Neural crest cell (in vitro differentiated cells): Measurements from ENCODE around the gene HOGA1. TPM values are rescaled to one million over a fixed set of nuclear protein-coding genes. Genes with fewer than 3 reads are reported as not detected.

Experiments
- DNase-seq: peaks from one replicate; pipeline ENCODE4 v3.0.0; 2021; ENCODE audit warnings: low read depth, mixed read lengths, low spot score
- H3K27ac Mint-ChIP-seq: one replicate; pipeline ENCODE4 v1.8.0; 2021; ENCODE audit warnings: mild to moderate bottlenecking, mixed read lengths; ENCODE audit not compliant: unreplicated experiment
- H3K27me3 Mint-ChIP-seq: 2 replicates; pipeline ENCODE4 v1.8.0; 2021; ENCODE audit warnings: low read depth, mild to moderate bottlenecking, mixed read lengths
- H3K36me3 Mint-ChIP-seq: 2 replicates; pipeline ENCODE4 v1.8.0; 2021; ENCODE audit warnings: low read depth, mild to moderate bottlenecking, mixed read lengths
- H3K4me1 Mint-ChIP-seq: 2 replicates; pipeline ENCODE4 v1.8.0; 2021; ENCODE audit warnings: mixed read lengths
- H3K4me3 Mint-ChIP-seq: one replicate; pipeline ENCODE4 v1.8.0; 2021; ENCODE audit warnings: mild to moderate bottlenecking, mixed read lengths
- H3K9me3 Mint-ChIP-seq: 2 replicates; pipeline ENCODE4 v1.8.0; 2021; ENCODE audit warnings: mixed read lengths
- CTCF ChIP-seq: fragments of 200-600 bp; sonication (generic); conservative IDR thresholded peaks from 2 replicates; pipeline ENCODE4 v1.5.0; 2021; ENCODE audit warnings: antibody characterized with exemption, mild to moderate bottlenecking
- total RNA-seq: library from RNA; stranded (reverse); gene quantifications from 2 replicates; pipeline ENCODE4 v1.2.1, GENCODE V29; 2021

HOGA1 gene
- total RNA-seq, 1 donor from 2014 or later: 0.23 TPM

DNA sequence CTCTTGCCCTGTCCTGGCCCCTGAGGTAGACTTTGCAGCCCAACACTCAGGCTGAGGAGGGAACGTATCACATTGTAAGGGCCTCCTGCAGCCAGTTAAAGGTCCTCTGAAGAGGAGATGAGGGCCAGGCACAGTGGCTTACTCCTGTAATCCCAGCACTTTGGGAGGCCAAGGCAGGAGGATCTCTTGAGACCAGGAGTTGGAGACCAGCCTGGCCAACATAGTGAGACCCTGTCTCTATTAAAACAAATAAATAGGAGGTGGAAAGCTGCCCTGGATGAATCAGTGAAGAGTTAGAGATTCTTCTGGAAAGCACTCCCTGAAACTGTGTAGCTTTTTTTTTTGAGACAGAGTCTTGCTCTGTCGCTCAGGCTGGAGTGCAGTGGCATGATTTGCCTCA, 3.0 kb downstream of the HOGA1 start:
- no peak for DNase-seq
- no peaks in the 10 kb centered on the region for H3K9me3 Mint-ChIP-seq

GRCh38 chr10:97589479-97589878, 5.3 kb downstream of the HOGA1 start, which contains the start of gene C10orf62:
Gene C10orf62, plus strand, starts transcription at chr10:97589721. Its CDS starts 177 bp downstream, at chr10:97589898.
- no peaks in the 10 kb centered on the region for H3K36me3 Mint-ChIP-seq
- no peaks in the 10 kb centered on the region for H3K9me3 Mint-ChIP-seq
- no peaks in the 10 kb centered on the region for H3K27me3 Mint-ChIP-seq
- no peak within 1 kb of the TSS for H3K4me3 Mint-ChIP-seq
- TF ChIP-seq CTCF: no peak
- peaks cover 9% of the 10 kb centered on the region for H3K4me1 Mint-ChIP-seq
- H3K27ac Mint-ChIP-seq: peak within 1 kb of the TSS; percentile 75
- DNase-seq: no peak

More for the DNA sequence above, 3.0 kb downstream of the HOGA1 start:
- no peak for TF ChIP-seq CTCF
- Mint-ChIP-seq H3K4me1 (peaks cover 11% of the 10 kb centered on the region), H3K27me3 (no peaks in the 10 kb centered on the region), H3K27ac (no peak overlapping the region), H3K4me3 (no peak overlapping the region), H3K36me3 (no peaks in the 10 kb centered on the region)

DNA sequence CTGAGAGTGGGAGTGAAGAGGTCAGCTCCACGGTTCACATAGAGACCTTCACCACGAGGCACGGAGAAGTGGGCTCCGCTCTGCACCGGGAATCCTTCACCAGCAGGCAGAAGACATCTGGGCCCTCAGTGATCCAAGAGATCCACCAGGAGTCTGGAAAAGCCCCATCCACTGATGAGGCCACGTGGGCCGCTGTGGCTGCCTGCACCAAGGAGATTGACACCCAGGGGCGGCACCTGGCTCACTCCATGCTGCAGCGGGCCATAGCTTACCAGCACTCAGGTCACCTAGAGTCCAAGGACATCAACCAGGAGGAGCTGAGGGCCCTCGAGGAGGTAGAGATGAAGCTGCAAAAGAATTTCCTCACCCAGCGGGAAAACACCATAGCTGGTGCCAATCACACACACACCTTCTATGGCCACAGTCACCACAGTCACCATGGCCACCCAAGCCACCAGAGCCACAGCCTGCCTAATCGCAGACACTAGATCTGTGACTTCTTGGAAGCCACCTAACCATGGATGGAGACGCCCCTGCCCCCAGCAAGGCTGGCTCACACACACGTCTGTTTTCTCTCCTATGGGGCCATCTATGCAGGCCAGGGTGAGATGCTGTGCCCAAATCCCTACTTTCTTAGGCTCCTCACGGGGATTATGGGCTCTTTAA, 6.0 kb downstream of the HOGA1 start:
- Mint-ChIP-seq H3K4me1 (peaks cover 6% of the 10 kb centered on the region), H3K27ac (peak overlapping the region; percentile 75), H3K9me3 (no peaks in the 10 kb centered on the region), H3K27me3 (no peaks in the 10 kb centered on the region), H3K4me3 (no peak overlapping the region), H3K36me3 (no peaks in the 10 kb centered on the region)
- DNase-seq: no peak
- TF ChIP-seq CTCF: no peak

GRCh38 chr10:97590748-97591495, 6.7 kb downstream of the HOGA1 start:
- Mint-ChIP-seq H3K4me3 (no peak overlapping the region), H3K9me3 (no peaks in the 10 kb centered on the region), H3K27me3 (no peaks in the 10 kb centered on the region), H3K27ac (no peak overlapping the region), H3K36me3 (no peaks in the 10 kb centered on the region), H3K4me1 (no peaks in the 10 kb centered on the region)
- no peak for TF ChIP-seq CTCF
- DNase-seq: no peak

DNA sequence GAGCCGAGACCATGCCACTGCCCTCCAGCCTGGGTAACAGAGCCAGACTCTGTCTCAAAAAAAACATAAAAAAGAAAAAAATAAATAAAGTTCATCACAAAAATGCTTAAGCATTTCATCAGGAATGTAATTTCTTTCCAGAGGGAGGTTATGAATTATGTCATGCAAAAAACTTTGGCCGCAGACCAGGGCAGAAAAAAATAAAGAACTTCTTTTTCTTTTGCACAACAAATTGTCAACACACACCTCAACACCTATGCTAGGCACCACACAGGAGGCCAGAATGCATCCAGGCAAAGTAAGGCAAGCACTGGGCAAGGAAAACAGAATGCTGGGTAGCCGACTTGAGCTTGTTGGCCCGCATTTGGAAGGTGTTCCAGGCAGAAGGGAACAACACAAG, 9.2 kb downstream of the HOGA1 start:
- Mint-ChIP-seq H3K4me3 (no peak overlapping the region), H3K9me3 (no peaks in the 10 kb centered on the region), H3K36me3 (no peaks in the 10 kb centered on the region), H3K27ac (no peak overlapping the region), H3K27me3 (no peaks in the 10 kb centered on the region), H3K4me1 (no peaks in the 10 kb centered on the region)
- no peak for TF ChIP-seq CTCF
- no peak for DNase-seq
